GM21786 (cell line): Measurements from ENCODE around the gene MIEF1.
"Not testable (repeated sequence)": the region's sequence is repeated elsewhere in the genome, so short reads cannot be mapped to it uniquely, and the experiment has no call there.

Experiments
- ATAC-seq: cut with Tn5 transposase; IDR thresholded peaks from one replicate; pipeline ENCODE4 v1.9.1; 2021; ENCODE audit not compliant: unreplicated experiment

The MIEF1 gene

GRCh38 chr22:39512026-39512425 lies 9.9 kb downstream of the MIEF1 start:
- no peak for ATAC-seq

DNA sequence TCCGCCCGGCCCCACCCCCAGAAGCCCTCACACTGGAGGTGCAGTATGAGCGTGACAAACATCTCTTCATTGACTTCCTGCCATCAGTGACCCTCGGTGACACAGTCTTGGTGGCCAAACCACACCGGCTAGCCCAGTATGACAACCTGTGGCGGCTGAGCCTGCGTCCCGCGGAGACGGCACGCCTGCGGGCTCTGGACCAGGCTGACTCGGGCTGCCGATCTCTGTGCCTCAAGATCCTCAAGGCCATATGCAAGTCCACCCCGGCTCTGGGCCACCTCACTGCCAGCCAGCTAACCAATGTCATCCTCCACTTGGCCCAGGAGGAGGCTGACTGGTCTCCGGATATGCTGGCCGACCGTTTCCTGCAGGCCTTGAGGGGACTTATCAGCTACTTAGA lies 11.7 kb downstream of the MIEF1 start:
- no peak for ATAC-seq

DNA sequence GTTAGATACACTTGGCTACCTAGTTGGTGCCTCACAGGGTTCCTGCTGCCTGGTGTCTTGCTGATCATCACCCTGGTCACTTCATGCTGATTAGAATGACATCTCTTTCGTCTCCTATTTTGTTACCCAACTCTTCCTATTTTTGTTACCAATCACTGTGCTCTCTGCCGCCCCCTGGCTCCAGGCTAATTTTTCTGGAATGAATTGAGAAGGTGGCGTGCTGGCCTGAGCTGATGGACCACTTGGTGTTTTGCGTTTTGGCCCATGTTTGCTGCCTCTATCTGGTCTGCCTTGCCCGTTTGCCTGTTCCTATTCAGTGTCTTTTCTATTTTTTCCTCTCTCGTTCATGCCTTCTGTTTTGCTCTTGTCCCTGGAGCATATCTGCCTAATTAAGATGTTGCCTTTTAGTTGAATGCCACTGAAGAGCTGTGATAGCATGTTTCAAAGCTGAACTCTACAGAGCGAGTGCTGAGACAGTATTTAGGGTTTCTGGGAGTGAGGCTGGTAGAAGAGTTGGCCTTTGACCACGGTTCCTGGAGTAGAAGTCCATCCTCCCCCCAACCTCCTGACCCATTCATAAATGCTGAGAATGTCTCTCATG lies 12.4 kb downstream of the MIEF1 start:
- ATAC-seq: no peak

GRCh38 chr22:39515266-39516050 lies 13.4 kb downstream of the MIEF1 start:
- no peak for ATAC-seq

GRCh38 chr22:39517470-39517869 lies 15.4 kb downstream of the MIEF1 start:
- ATAC-seq: no peak

DNA sequence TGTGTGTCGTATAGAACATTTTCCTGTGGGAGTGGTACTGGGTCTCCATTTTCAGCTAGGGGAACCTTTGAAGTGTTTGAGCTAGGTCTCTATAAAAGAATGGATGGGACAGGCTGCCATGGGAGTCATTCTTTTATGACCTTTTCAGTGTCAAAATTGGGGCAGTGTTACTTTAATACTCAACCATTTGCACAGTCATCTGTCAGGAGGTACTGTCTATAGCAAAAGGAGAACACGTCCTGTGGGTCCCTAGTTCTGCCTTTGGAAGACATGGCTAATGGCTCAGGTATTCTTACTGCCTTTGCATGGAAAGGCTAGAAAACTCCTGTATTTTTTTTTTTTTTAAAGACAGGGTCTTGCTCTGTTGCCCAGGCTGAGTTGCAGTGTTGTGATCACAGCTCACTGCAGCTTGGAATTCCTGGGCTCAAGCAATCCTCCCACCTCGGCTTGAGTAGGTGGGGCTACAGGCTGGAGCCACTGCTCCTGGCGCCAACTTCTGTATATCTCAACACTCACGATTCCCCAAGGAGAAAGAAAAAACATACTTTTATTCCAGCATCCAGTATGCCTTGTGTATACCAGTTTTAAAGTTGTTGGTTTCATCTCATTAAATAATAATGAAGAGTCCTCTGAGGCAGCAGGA lies 16.2 kb downstream of the MIEF1 start:
- no peak for ATAC-seq

DNA sequence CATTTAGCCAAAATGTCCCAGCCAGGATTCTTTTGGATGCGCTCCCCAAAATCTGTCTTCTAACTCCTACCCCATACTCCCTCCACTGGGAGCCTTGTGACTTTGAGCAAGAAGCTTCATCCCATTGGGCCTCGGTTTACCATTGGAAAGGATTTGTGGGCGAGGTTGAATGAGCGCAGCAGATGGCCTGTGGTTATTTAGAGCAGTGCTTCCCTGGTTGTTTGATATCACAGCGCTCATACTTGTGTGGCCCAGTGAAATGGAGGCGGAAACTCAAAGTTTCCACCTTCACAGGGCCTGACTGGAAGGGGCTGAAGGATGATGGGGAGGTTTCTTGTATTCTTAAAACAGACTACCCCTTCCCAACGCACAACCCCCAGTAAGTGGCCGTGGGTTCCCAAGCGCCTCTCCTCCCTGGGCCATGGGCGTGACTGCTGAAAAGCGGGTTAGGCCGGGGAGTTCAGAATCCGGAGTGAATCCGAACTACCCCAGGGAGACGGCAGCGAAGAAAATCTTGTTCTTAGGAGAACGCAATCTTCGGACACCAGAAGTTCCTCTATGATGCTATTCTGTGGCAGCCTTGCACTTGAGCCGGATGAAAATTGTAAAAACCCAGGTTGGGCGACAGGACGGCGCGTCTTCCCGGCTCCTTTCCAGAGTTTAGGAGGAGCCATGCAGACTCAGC lies 17.0 kb downstream of the MIEF1 start:
- ATAC-seq: no peak

DNA sequence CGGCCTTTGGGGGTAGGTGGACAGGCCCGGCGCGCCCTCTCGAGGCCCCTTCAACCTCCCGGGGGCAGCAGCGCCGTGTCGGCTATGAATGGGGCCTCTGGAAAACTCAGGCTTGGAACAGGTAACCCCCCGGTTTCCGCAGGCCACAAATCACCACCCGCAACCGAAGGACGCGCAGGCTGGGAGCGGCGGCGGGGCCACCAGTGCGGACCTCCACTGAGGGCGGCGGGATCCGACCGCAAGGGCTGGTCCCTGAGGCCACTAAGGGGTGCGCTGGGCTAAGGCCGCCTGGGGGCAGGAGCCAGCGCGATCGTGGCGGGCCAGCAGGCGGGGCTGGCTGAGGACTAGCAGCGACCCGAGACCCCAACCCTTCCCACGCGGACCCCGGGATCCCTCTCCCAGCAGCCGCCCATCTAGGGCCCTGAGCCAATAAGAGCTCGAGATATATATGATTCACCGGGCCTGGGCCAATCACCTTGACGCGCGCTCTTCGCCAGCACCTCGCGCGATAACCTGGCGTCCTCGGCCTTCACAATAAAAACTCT lies 17.7 kb downstream of the MIEF1 start:
- ATAC-seq: peak; percentile 64

DNA sequence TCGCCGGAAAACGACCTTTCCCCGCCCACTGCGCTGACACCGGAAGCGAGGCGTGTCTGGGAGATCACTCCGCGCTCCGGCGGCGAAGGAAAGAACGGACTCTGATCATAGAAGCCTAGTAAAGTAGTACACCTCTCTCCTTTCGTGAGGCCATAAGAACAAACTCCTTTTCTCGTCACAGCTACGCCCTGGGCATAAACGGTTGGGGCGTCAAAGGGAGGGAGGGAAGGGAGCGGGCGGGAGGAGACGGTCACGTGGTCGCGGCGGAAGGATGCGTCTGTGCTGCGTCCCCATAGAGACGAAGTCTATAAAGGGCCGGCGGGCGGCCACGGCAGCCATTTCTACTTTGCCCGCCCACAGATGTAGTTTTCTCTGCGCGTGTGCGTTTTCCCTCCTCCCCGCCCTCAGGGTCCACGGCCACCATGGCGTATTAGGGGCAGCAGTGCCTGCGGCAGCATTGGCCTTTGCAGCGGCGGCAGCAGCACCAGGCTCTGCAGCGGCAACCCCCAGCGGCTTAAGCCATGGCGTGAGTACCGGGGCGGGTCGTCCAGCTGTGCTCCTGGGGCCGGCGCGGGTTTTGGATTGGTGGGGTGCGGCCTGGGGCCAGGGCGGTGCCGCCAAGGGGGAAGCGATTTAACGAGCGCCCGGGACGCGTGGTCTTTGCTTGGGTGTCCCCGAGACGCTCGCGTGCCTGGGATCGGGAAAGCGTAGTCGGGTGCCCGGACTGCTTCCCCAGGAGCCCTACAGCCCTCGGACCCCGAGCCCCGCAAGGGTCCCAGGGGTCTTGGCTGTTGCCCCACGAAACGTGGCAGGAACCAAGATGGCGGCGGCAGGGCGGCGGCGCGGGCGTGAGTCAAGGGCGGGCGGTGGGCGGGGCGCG lies 18.4 kb downstream of the MIEF1 start, which contains the start of gene ATF4:
ATF4 (plus strand) TSS at position 337 of the 880 bp plus-strand sequence. CDS start 884 bp downstream, outside the sequence.
- peak; percentile 36 for ATAC-seq

GRCh38 chr22:39521106-39521885 lies 19.2 kb downstream of the MIEF1 start:
- ATAC-seq: not testable (repeated sequence)

DNA sequence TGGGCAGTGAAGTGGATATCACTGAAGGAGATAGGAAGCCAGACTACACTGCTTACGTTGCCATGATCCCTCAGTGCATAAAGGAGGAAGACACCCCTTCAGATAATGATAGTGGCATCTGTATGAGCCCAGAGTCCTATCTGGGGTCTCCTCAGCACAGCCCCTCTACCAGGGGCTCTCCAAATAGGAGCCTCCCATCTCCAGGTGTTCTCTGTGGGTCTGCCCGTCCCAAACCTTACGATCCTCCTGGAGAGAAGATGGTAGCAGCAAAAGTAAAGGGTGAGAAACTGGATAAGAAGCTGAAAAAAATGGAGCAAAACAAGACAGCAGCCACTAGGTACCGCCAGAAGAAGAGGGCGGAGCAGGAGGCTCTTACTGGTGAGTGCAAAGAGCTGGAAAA lies 20.0 kb downstream of the MIEF1 start:
- ATAC-seq: not testable (repeated sequence)

- no peak for ATAC-seq
These were observed 20.6 kb downstream of the MIEF1 start for GRCh38 chr22:39522567-39523300.

DNA sequence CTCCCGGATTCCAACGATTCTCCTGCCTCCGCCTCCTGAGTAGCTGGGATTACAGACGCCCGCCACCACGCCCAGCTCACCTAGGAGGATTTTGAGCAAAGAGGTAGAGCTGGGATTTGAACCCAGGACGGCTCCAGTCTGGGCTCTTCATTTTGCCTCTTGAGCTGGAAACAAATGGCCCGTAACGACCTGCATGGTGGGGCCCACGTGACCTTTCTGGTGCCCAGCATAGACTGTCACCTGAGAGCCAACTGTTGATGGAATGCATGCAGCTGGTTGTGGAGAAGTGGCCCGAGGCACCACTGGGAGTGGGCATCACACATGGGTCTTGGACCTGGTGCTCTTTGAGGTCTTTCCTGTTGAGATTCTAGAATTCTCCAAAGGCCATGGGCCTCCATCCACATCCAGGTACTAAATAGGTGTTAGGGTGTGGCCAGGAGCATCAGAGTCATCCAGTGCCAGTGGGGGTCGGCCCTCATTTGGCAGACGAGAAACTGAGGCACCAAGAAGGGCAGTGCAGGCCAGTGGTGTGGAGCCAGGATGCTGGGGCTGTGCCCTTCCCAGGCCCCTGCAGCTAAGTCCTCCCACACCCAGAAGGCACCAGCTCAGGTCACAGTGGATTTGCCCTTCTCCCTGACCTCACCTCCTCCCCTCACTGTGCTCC lies 22.1 kb downstream of the MIEF1 start:
- ATAC-seq: no peak

- ATAC-seq: no peak
These were observed 22.9 kb downstream of the MIEF1 start for GRCh38 chr22:39524753-39525657.

- ATAC-seq: no peak
These were observed 23.5 kb downstream of the MIEF1 start for GRCh38 chr22:39525658-39525975.

GRCh38 chr22:39526736-39527171 lies 24.7 kb downstream of the MIEF1 start:
- no peak for ATAC-seq

GRCh38 chr22:39527481-39527961 lies 25.4 kb downstream of the MIEF1 start:
- no peak for ATAC-seq
